Uterus (tissue), 4 donors: ENCODE measurements around the gene MAD1L1. TPM values are rescaled to one million over a fixed set of nuclear protein-coding genes. Genes with fewer than 3 reads are reported as not detected.

ENCODE experiments used
- DNase-seq, 2 donors: peaks; one replicate each; pipeline ENCODE4 v3.0.0-alpha.2; 2019 to 2020
- H3K27ac ChIP-seq, 2 donors: fragments of 200-600 bp; sonication (generic); 1 replicate in 1 of 2; 2 replicates in 1 of 2; pipeline ENCODE4 v1.5.1; 2016 to 2018
- H3K27me3 ChIP-seq, 2 donors: fragments of 200-600 bp; sonication (generic); one replicate each; pipeline ENCODE4 v1.5.1; 2018 to 2019; ENCODE audit warnings: control low read depth in 1 of 2
- H3K36me3 ChIP-seq, 2 donors: fragments of 200-600 bp; sonication (generic); one replicate each; pipeline ENCODE4 v1.5.1; 2019; ENCODE audit warnings: control low read depth in 1 of 2
- H3K4me1 ChIP-seq, 2 donors: fragments of 200-600 bp; sonication (generic); one replicate each; pipeline ENCODE4 v1.5.1; 2018 to 2019; ENCODE audit warnings: control low read depth in 1 of 2
- H3K4me3 ChIP-seq, 2 donors: fragments of 200-600 bp; sonication (generic); 1 replicate in 1 of 2; 2 replicates in 1 of 2; pipeline ENCODE4 v1.5.1; 2018 to 2019; ENCODE audit warnings: mild to moderate bottlenecking in 1 of 2
- H3K9me3 ChIP-seq, 2 donors: fragments of 200-600 bp; sonication (generic); one replicate each; pipeline ENCODE4 v1.5.1; 2019; ENCODE audit warnings: control low read depth in 1 of 2
- CTCF ChIP-seq, 4 experiments: fragments of 200-600 bp in 2 of 4; fragments of 450-650 bp in 2 of 4; sonication (generic) in 2 of 4; IDR thresholded peaks; one replicate each; pipeline ENCODE4 v1.5.1; 2016 to 2019; ENCODE audit warnings: antibody characterized with exemption in 4 of 4, mild to moderate bottlenecking in 2 of 4, moderate library complexity in 1 of 4
- POLR2A ChIP-seq, 2 donors: fragments of 450-650 bp; IDR thresholded peaks; one replicate each; pipeline ENCODE4 v1.6.1; 2016; ENCODE audit warnings: antibody characterized with exemption in 2 of 2, mild to moderate bottlenecking in 1 of 2, moderate library complexity in 1 of 2
- intact Hi-C: fragments of 100-400 bp; cut with DNase I; formaldehyde crosslinking; loops from one replicate; pipeline ENCODE4 v1.15.1; 2023; ENCODE audit warnings: low total_unique reads
- total RNA-seq, 4 donors: library from RNA; depleted of rRNA in 3 of 4; stranded (reverse); fragments of >200 nt in 3 of 4; gene quantifications; one replicate each; pipeline versions ENCODE4 v1.1.0 to v1.2.4, GENCODE V29; 2014 to 2023
- donor health status: DM: yes; HTN: yes; CAD: no.

The MAD1L1 gene
- total RNA-seq, 4 donors from 2014 or later = 13.3 to 37.4 (median 33.1) TPM

- no peak for DNase-seq
- Histone ChIP-seq H3K4me1 (no peaks in the 10 kb centered on the region), H3K27ac (no peak overlapping the region), H3K4me3 (no peak overlapping the region), H3K9me3 (no peaks in the 10 kb centered on the region), H3K36me3 (no peaks in the 10 kb centered on the region), H3K27me3 (no peaks in the 10 kb centered on the region)
- TF ChIP-seq CTCF (IDR thresholded peaks at IDR 0.05) = no peak
- intact Hi-C loops = no loop called here
These were observed 245.6 kb downstream of the MAD1L1 start for GRCh38 chr7:1987084-1987535.

- Histone ChIP-seq H3K4me1 (no peaks in the 10 kb centered on the region), H3K4me3 (no peak overlapping the region), H3K27ac (no peak overlapping the region), H3K36me3 (no peaks in the 10 kb centered on the region), H3K27me3 (no peaks in the 10 kb centered on the region), H3K9me3 (no peaks in the 10 kb centered on the region)
- no peak for TF ChIP-seq CTCF (IDR thresholded peaks at IDR 0.05)
- no peak for TF ChIP-seq POLR2A (IDR thresholded peaks at IDR 0.05)
- intact Hi-C loops = no loop called here
- DNase-seq = no peak
These were observed 246.2 kb downstream of the MAD1L1 start for GRCh38 chr7:1986366-1987083.

GRCh38 chr7:1985936-1986335 lies 246.8 kb downstream of the MAD1L1 start:
- H3K36me3 ChIP-seq = no peaks in the 10 kb centered on the region
- no peak overlapping the region for H3K27ac ChIP-seq
- no peak for DNase-seq
- no peak for TF ChIP-seq CTCF (IDR thresholded peaks at IDR 0.05)
- TF ChIP-seq POLR2A (IDR thresholded peaks at IDR 0.05) = no peak
- no peaks in the 10 kb centered on the region for H3K9me3 ChIP-seq
- H3K27me3 ChIP-seq = no peaks in the 10 kb centered on the region
- no peak overlapping the region for H3K4me3 ChIP-seq
- no peaks in the 10 kb centered on the region for H3K4me1 ChIP-seq
- intact Hi-C loops = no loop called here

GRCh38 chr7:1985042-1985441 lies 247.7 kb downstream of the MAD1L1 start:
- H3K36me3 ChIP-seq = no peaks in the 10 kb centered on the region
- DNase-seq = no peak
- no peak overlapping the region for H3K4me3 ChIP-seq
- no peak overlapping the region for H3K27ac ChIP-seq
- H3K4me1 ChIP-seq = no peaks in the 10 kb centered on the region
- TF ChIP-seq POLR2A (IDR thresholded peaks at IDR 0.05) (no peak), CTCF (IDR thresholded peaks at IDR 0.05) (no peak)
- no peaks in the 10 kb centered on the region for H3K9me3 ChIP-seq
- no peaks in the 10 kb centered on the region for H3K27me3 ChIP-seq
- intact Hi-C loops = no loop called here

GRCh38 chr7:1981878-1982230 lies 250.9 kb downstream of the MAD1L1 start:
- no peaks in the 10 kb centered on the region for H3K36me3 ChIP-seq
- H3K4me3 ChIP-seq = no peak overlapping the region
- intact Hi-C loops = no loop called here
- no peak overlapping the region for H3K27ac ChIP-seq
- H3K4me1 ChIP-seq = no peaks in the 10 kb centered on the region
- TF ChIP-seq POLR2A (IDR thresholded peaks at IDR 0.05) (no peak), CTCF (IDR thresholded peaks at IDR 0.05) (no peak)
- no peaks in the 10 kb centered on the region for H3K9me3 ChIP-seq
- H3K27me3 ChIP-seq = no peaks in the 10 kb centered on the region
- DNase-seq = no peak
